ENCODE measurements around the gene DYDC1.

Gene DYDC1

GRCh38 chr10:80289451-80290287, 66.9 kb downstream of the DYDC1 start, which contains the start of gene MAT1A:
Gene MAT1A, minus strand, starts transcription at chr10:80289658. Its CDS starts 235 bp downstream, at chr10:80289423.
- no peak for DNase-seq (ENCODE audit: extremely low read depth, low read depth)
- no peak for TF ChIP-seq CTCF (IDR thresholded peaks at IDR 0.05; ENCODE audit: low read depth, low read length, missing control alignments)
- H3K4me3 ChIP-seq (replicated peaks; ENCODE audit: low read depth, low read length): no peak within 1 kb of the TSS

- TF ChIP-seq CTCF (IDR thresholded peaks at IDR 0.05; ENCODE audit: low read depth, low read length, missing control alignments): no peak
- no peak for DNase-seq (ENCODE audit: extremely low read depth, low read depth)
- no peak overlapping the region for H3K4me3 ChIP-seq (replicated peaks; ENCODE audit: low read depth, low read length)
Observed at GRCh38 chr10:80288849-80289248, 67.7 kb downstream of the DYDC1 start.
